Activated naive CD4-positive, alpha-beta T cell treated with anti-CD3 and anti-CD28 coated beads for 36 hours (primary cell): Measurements from ENCODE around the gene RFLNA. TPM values are rescaled to one million over a fixed set of nuclear protein-coding genes. Genes with fewer than 3 reads are reported as not detected.
"Not testable (repeated sequence)": the region's sequence is repeated elsewhere in the genome, so short reads cannot be mapped to it uniquely, and the experiment has no call there.

Source experiments
- CTCF ChIA-PET: fragments of 350-600 bp; sonication (Branson Sonifier 250); formaldehyde crosslinking; loops from one replicate; lab custom pipeline; 2021; ENCODE audit warnings: antibody characterized with exemption; lab: Charles Lee
- DNase-seq: peaks from one replicate; pipeline ENCODE4 v3.0.0-alpha.2; 2020
- H3K27ac Mint-ChIP-seq: one replicate; pipeline ENCODE4 v1.8.0; 2021; ENCODE audit warnings: mild to moderate bottlenecking, mixed read lengths
- H3K27me3 Mint-ChIP-seq: one replicate; pipeline ENCODE4 v1.8.0; 2021; ENCODE audit warnings: low read depth, mixed read lengths
- H3K36me3 Mint-ChIP-seq: one replicate; pipeline ENCODE4 v1.8.0; 2021; ENCODE audit warnings: low read depth, mixed read lengths
- H3K4me1 Mint-ChIP-seq: one replicate; pipeline ENCODE4 v1.8.0; 2021; ENCODE audit warnings: low read depth, mixed read lengths
- H3K4me3 Mint-ChIP-seq: one replicate; pipeline ENCODE4 v1.8.0; 2021; ENCODE audit warnings: mild to moderate bottlenecking, moderate library complexity, mixed read lengths
- H3K9me3 Mint-ChIP-seq: one replicate; pipeline ENCODE4 v1.8.0; 2021; ENCODE audit warnings: mixed read lengths
- intact Hi-C: fragments of 100-400 bp; cut with micrococcal nuclease; formaldehyde crosslinking; loops from one replicate; pipeline ENCODE4 v1.15.1; 2023
- total RNA-seq, 2 experiments: library from RNA; stranded (reverse); gene quantifications; one replicate each; pipeline ENCODE4 v1.2.3, GENCODE V29; 2021

The RFLNA gene
- total RNA-seq, 2 experiments from 2014 or later, result not detected

GRCh38 chr12:124300657-124301056 is 5.8 kb downstream of the RFLNA start:
- CTCF ChIA-PET, result interaction anchor here (1.1 kb wide), 1 partner anchor 260 kb away, joined by 3 read pairs; no protein-coding TSS in a partner anchor
- intact Hi-C loops, DNase-seq, H3K4me3 Mint-ChIP-seq, H3K4me1 Mint-ChIP-seq, H3K27ac Mint-ChIP-seq, H3K36me3 Mint-ChIP-seq, H3K9me3 Mint-ChIP-seq: not testable (repeated sequence)
- H3K27me3 Mint-ChIP-seq, result peaks cover 19% of the 10 kb centered on the region

- Mint-ChIP-seq H3K27me3 (peaks cover 17% of the 10 kb centered on the region), H3K9me3 (no peaks in the 10 kb centered on the region), H3K4me3 (no peak overlapping the region), H3K27ac (no peak overlapping the region), H3K4me1 (no peaks in the 10 kb centered on the region), H3K36me3 (no peaks in the 10 kb centered on the region)
- no peak for DNase-seq
- CTCF ChIA-PET, result no interaction called here
- intact Hi-C loops, result no loop called here
Measured at GRCh38 chr12:124301084-124301654, 6.3 kb downstream of the RFLNA start.

- CTCF ChIA-PET, result no interaction called here
- Mint-ChIP-seq H3K27ac (no peak overlapping the region), H3K4me3 (no peak overlapping the region), H3K27me3 (peaks cover 8% of the 10 kb centered on the region), H3K9me3 (no peaks in the 10 kb centered on the region), H3K4me1 (no peaks in the 10 kb centered on the region), H3K36me3 (no peaks in the 10 kb centered on the region)
- no peak for DNase-seq
- intact Hi-C loops, result no loop called here
Measured at GRCh38 chr12:124302241-124302806, 7.4 kb downstream of the RFLNA start.

- Mint-ChIP-seq H3K4me1 (no peaks in the 10 kb centered on the region), H3K4me3 (no peak overlapping the region), H3K27me3 (peaks cover 5% of the 10 kb centered on the region), H3K9me3 (no peaks in the 10 kb centered on the region), H3K36me3 (no peaks in the 10 kb centered on the region), H3K27ac (no peak overlapping the region)
- CTCF ChIA-PET, result no interaction called here
- intact Hi-C loops, result no loop called here
- no peak for DNase-seq
Measured at GRCh38 chr12:124302807-124303578, 8.1 kb downstream of the RFLNA start.

GRCh38 chr12:124303579-124304313 is 8.9 kb downstream of the RFLNA start:
- CTCF ChIA-PET, result no interaction called here
- Mint-ChIP-seq H3K27me3 (peaks cover under 1% of the 10 kb centered on the region), H3K9me3 (no peaks in the 10 kb centered on the region), H3K27ac (no peak overlapping the region), H3K4me3 (no peak overlapping the region), H3K4me1 (no peaks in the 10 kb centered on the region), H3K36me3 (no peaks in the 10 kb centered on the region)
- intact Hi-C loops, result no loop called here
- DNase-seq, result no peak

GRCh38 chr12:124304314-124304790 is 9.5 kb downstream of the RFLNA start:
- no peak overlapping the region for H3K27ac Mint-ChIP-seq
- no peak for DNase-seq
- H3K36me3 Mint-ChIP-seq, result no peaks in the 10 kb centered on the region
- H3K4me1 Mint-ChIP-seq, result no peaks in the 10 kb centered on the region
- no peak overlapping the region for H3K4me3 Mint-ChIP-seq
- no peaks in the 10 kb centered on the region for H3K9me3 Mint-ChIP-seq
- H3K27me3 Mint-ChIP-seq, result no peaks in the 10 kb centered on the region
- CTCF ChIA-PET, result no interaction called here
- intact Hi-C loops, result no loop called here

DNA sequence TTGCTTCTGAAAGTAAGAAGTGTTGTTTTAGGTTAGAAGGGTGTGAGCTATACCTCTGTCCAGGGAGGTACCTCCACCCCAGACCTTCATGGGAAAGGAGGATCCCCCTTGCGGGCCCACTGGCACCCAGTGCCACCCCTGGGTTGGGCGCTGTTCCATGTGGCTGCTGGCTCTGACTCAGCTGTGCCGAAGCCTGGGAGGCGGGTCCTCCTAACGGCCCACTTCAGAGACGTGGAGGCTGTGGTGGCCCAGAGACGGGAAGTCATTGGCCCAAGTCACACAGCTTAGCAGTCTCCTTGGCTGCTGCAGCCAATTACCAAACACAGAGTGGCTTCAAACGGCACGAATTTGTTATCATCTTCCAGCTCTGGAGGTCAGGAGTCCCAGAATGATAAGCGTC is 10.2 kb downstream of the RFLNA start:
- Mint-ChIP-seq H3K27ac (no peak overlapping the region), H3K4me1 (no peaks in the 10 kb centered on the region), H3K9me3 (no peaks in the 10 kb centered on the region), H3K36me3 (no peaks in the 10 kb centered on the region), H3K27me3 (no peaks in the 10 kb centered on the region), H3K4me3 (no peak overlapping the region)
- intact Hi-C loops, result no loop called here
- DNase-seq, result no peak
- CTCF ChIA-PET, result no interaction called here

- H3K36me3 Mint-ChIP-seq, result no peaks in the 10 kb centered on the region
- H3K9me3 Mint-ChIP-seq, result no peaks in the 10 kb centered on the region
- H3K27ac Mint-ChIP-seq, result no peak overlapping the region
- H3K4me1 Mint-ChIP-seq, result no peaks in the 10 kb centered on the region
- intact Hi-C loops, result no loop called here
- H3K4me3 Mint-ChIP-seq, result no peak overlapping the region
- CTCF ChIA-PET, result no interaction called here
- H3K27me3 Mint-ChIP-seq, result no peaks in the 10 kb centered on the region
- no peak for DNase-seq
Measured at GRCh38 chr12:124305776-124306685, 11.1 kb downstream of the RFLNA start.

DNA sequence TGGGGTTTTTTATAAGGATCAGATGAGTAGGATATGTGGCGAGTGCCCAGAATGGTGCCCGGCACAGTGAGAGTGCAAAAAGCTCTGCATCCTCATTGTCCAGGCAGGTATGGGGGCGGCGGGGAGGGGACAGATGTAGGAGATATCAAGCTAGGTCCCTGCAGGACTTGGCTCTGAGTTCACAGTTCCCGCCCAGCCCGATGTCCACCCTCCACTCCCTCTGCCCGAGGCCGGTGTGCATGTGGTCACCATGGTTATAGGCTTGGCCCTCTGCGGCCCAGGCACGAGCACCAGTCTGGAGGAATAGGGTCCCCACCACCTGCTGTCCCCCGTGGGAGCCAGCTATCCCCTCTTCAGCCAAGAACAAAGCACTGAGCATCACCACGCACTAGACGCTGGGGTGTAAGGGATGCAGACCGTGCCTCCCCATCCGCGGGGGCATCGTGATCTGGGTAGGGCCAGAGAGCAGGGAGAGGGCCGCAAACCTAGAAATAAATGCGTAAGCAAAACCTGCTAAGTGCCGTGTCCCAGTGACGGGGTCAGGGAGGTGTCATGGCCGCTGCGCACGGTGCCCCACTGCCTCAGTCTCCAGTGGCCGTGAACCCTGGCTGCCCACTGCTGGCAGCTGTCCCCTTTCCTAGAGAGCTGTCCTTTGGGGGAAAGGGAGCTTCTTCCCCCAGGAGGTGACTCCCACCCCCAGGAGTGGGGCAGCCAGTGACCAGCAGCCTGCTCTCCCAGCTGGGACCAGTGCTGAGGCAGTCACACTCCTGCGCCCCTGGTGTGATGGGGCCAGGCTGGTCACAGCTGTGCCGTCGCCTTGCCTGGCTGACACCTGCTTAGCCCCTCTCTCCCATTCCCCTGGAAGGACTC is 12.0 kb downstream of the RFLNA start:
- H3K27ac Mint-ChIP-seq, result no peak overlapping the region
- H3K9me3 Mint-ChIP-seq, result no peaks in the 10 kb centered on the region
- no peaks in the 10 kb centered on the region for H3K4me1 Mint-ChIP-seq
- DNase-seq, result no peak
- no peaks in the 10 kb centered on the region for H3K27me3 Mint-ChIP-seq
- CTCF ChIA-PET, result no interaction called here
- H3K36me3 Mint-ChIP-seq, result no peaks in the 10 kb centered on the region
- no peak overlapping the region for H3K4me3 Mint-ChIP-seq
- intact Hi-C loops, result no loop called here

DNA sequence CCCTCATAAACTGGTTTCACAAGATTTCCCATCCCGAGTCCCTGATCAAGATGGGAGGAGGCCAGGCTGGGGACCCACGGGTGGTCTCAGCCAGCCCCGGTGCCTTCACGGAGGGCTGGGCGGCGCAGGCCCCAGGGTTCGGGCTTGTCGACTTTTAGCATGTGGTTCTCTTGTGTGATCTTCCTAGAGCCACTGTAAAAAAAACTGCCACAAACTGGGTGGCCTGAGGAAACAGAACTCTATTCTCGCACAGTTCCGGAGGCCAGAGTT is 12.6 kb downstream of the RFLNA start:
- DNase-seq, result no peak
- Mint-ChIP-seq H3K4me3 (no peak overlapping the region), H3K4me1 (no peaks in the 10 kb centered on the region), H3K36me3 (no peaks in the 10 kb centered on the region), H3K9me3 (no peaks in the 10 kb centered on the region), H3K27ac (no peak overlapping the region), H3K27me3 (no peaks in the 10 kb centered on the region)
- CTCF ChIA-PET, result no interaction called here
- intact Hi-C loops, result no loop called here

DNA sequence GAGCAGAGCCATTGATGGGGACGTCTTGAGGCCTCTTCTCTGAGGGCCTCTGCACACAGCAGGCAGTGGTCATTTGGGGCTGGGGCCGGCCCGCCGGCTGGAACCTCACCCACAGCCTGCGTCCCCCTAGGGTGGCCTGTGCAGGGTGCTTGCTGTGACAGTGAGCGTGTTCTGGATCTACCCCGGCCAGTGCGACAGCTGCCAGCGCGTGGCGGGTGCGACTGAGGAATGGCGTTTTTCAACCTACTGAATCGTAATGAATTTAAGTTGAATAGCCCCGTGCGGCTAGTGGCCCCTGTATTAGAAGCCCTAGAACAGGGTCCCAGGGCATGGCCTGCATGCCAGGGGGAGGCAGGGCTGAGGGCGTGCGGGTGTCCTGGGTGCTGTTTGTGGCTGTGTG is 13.8 kb downstream of the RFLNA start:
- intact Hi-C loops, result no loop called here
- CTCF ChIA-PET, result no interaction called here
- H3K4me3 Mint-ChIP-seq, result no peak overlapping the region
- no peak for DNase-seq
- no peaks in the 10 kb centered on the region for H3K9me3 Mint-ChIP-seq
- no peaks in the 10 kb centered on the region for H3K36me3 Mint-ChIP-seq
- H3K27ac Mint-ChIP-seq, result no peak overlapping the region
- H3K27me3 Mint-ChIP-seq, result no peaks in the 10 kb centered on the region
- no peaks in the 10 kb centered on the region for H3K4me1 Mint-ChIP-seq
